Stomach (tissue), 4 donors: ENCODE measurements around the gene CRIM1.

Experiments
- CTCF ChIP-seq, 7 experiments: fragments of 450-650 bp in 4 of 7; fragments of 200-600 bp in 3 of 7; sonication (generic) in 3 of 7; IDR thresholded peaks; one replicate each; pipeline ENCODE4 v1.5.1; 2016 to 2019; ENCODE audit warnings: antibody characterized with exemption in 7 of 7, control low read depth in 2 of 7, mild to moderate bottlenecking in 1 of 7
- POLR2AphosphoS5 ChIP-seq, 3 donors: sonication (generic); formaldehyde crosslinking; IDR thresholded peaks; one replicate each; pipeline ENCODE4 v1.6.1; 2016; ENCODE audit warnings: antibody characterized with exemption in 3 of 3

DNA sequence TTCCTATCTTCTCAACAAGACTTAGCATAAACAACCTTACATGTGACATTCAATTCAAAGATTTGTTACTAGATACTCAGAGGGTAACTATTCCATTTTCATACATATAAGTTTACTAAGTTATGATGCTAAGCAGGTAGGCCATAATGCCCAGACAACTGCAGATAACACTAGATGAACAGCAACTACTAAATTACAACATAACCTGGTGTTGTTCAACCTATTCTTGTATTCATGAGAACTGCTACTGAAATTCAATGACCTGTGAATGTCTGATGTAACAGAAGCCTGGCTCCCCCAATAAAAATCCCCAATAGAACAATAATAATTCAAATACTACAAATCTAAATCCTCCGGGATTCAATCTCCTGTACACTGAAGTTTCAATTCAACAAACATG is 217.6 kb downstream of the CRIM1 start:
- TF ChIP-seq POLR2AphosphoS5 (IDR thresholded peaks at IDR 0.05), result no peak
- no peak for TF ChIP-seq CTCF (IDR thresholded peaks at IDR 0.05)
